AG04450 (cell line): ENCODE measurements around the gene GPX6. TPM values are rescaled to one million over a fixed set of nuclear protein-coding genes. Genes with fewer than 3 reads are reported as not detected.
A peak's percentile ranks its signal among the peaks of the same experiment; 100 is the strongest.

Experiments used
- CTCF ChIA-PET: fragments of 300-600, 350-600 bp; formaldehyde crosslinking; extraction: SDS; loops from one replicate; lab custom pipeline; 2022; ENCODE audit warnings: antibody characterized with exemption, inconsistent platforms; lab: Charles Lee
- POLR2A ChIA-PET: fragments of 350-600 bp; formaldehyde crosslinking; extraction: SDS; loops from one replicate; lab custom pipeline; 2021; ENCODE audit warnings: antibody characterized with exemption, inconsistent platforms; lab: Yijun Ruan, JAX
- DNase-seq: peaks from one replicate; pipeline ENCODE4 v3.0.0-alpha.2; 2011; ENCODE audit warnings: low read depth, low spot score
- H3K27ac ChIP-seq: one replicate; pipeline ENCODE4 v1.5.1; 2012; ENCODE audit warnings: low read depth, low read length, control low read depth
- H3K27me3 ChIP-seq: one replicate; pipeline ENCODE4 v1.6.0; 2012; ENCODE audit warnings: low read length; ENCODE audit not compliant: control insufficient read depth, insufficient read depth
- H3K4me3 ChIP-seq: 2 replicates; pipeline ENCODE4 v1.5.1; 2011; ENCODE audit warnings: mild to moderate bottlenecking, low read depth, low read length, control low read depth
- H3K9me3 ChIP-seq: 2 replicates; pipeline ENCODE4 v1.5.1; 2012; ENCODE audit warnings: low read length; ENCODE audit not compliant: control insufficient read depth, insufficient read depth
- CTCF ChIP-seq: IDR thresholded peaks from 2 replicates; pipeline ENCODE4 v1.5.1; 2011; ENCODE audit warnings: low read depth, low read length, control low read depth, inconsistent platforms
- polyA plus RNA-seq: library from polyadenylated mRNA; depleted of rRNA; stranded (reverse); fragments of >200 nt; gene quantifications from 2 replicates; pipeline ENCODE4 v1.2.3, GENCODE V29; 2011

Gene GPX6
- polyA plus RNA-seq, 1 experiment = not detected

GRCh38 chr6:28489366-28490204 is 26.0 kb downstream of the GPX6 start:
- Histone ChIP-seq H3K27me3 (no peaks in the 10 kb centered on the region), H3K9me3 (no peaks in the 10 kb centered on the region), H3K27ac (peak overlapping the region; percentile 57), H3K4me3 (peak overlapping the region; percentile 63)
- TF ChIP-seq CTCF = no peak
- ChIA-PET CTCF (interaction anchor here (0.7 to 1.2 kb wide), 4 partner anchors 11 to 1283 kb away, joined by 3 to 8 read pairs (median 4); no protein-coding TSS in a partner anchor), POLR2A (interaction anchor here (0.6 to 1.2 kb wide), 3 partner anchors 90 to 1399 kb away, joined by 3 to 9 read pairs (median 6); partner anchors contain the start of gene ZSCAN12)
- DNase-seq = peak; percentile 23

- H3K27ac ChIP-seq = peak overlapping the region; percentile 31
- POLR2A ChIA-PET = interaction anchor here (0.6 to 1.2 kb wide), 3 partner anchors 90 to 1398 kb away, joined by 3 to 9 read pairs (median 6); partner anchors contain the start of gene ZSCAN12
Measured at GRCh38 chr6:28488916-28489365, 26.7 kb downstream of the GPX6 start.

GRCh38 chr6:28486988-28487742 is 28.4 kb downstream of the GPX6 start:
- no peak for TF ChIP-seq CTCF
- Histone ChIP-seq H3K4me3 (no peak overlapping the region), H3K27ac (no peak overlapping the region), H3K9me3 (no peaks in the 10 kb centered on the region), H3K27me3 (no peaks in the 10 kb centered on the region)
- DNase-seq = no peak
- POLR2A ChIA-PET = no interaction called here
- CTCF ChIA-PET = interaction anchor here (1.6 kb wide), 1 partner anchor 20 kb away, joined by 3 read pairs; no protein-coding TSS in a partner anchor

More at GRCh38 chr6:28488916-28489365, 26.7 kb downstream of the GPX6 start:
- Histone ChIP-seq H3K4me3 (peak overlapping the region; percentile 63), H3K27me3 (no peaks in the 10 kb centered on the region), H3K9me3 (no peaks in the 10 kb centered on the region)
- peak; percentile 36 for DNase-seq
- CTCF ChIA-PET = interaction anchor here (0.7 to 1.2 kb wide), 4 partner anchors 12 to 1282 kb away, joined by 3 to 8 read pairs (median 4); no protein-coding TSS in a partner anchor
- no peak for TF ChIP-seq CTCF

GRCh38 chr6:28486533-28486932 is 29.1 kb downstream of the GPX6 start:
- H3K27ac ChIP-seq = no peak overlapping the region
- no peak for DNase-seq
- CTCF ChIA-PET = interaction anchor here (1.6 kb wide), 1 partner anchor 20 kb away, joined by 3 read pairs; no protein-coding TSS in a partner anchor
- POLR2A ChIA-PET = no interaction called here
- H3K4me3 ChIP-seq = no peak overlapping the region
- TF ChIP-seq CTCF = no peak
- H3K27me3 ChIP-seq = no peaks in the 10 kb centered on the region
- H3K9me3 ChIP-seq = no peaks in the 10 kb centered on the region
